NCI-H774 (cell line): Measurements from ENCODE around the gene NELFA.
A peak's percentile ranks its signal among the peaks of the same experiment; 100 is the strongest.

Experiments
- DNase-seq: peaks from one replicate; lab custom pipeline; 2025; lab: John Stamatoyannopoulos, UW

NELFA gene

GRCh38 chr4:2008921-2009650 lies at the start of gene NELFA:
TSS of gene NELFA (minus strand) at chr4:2008974. CDS start at chr4:2008959, 15 bp downstream.
- peak; percentile 95 for DNase-seq

DNA sequence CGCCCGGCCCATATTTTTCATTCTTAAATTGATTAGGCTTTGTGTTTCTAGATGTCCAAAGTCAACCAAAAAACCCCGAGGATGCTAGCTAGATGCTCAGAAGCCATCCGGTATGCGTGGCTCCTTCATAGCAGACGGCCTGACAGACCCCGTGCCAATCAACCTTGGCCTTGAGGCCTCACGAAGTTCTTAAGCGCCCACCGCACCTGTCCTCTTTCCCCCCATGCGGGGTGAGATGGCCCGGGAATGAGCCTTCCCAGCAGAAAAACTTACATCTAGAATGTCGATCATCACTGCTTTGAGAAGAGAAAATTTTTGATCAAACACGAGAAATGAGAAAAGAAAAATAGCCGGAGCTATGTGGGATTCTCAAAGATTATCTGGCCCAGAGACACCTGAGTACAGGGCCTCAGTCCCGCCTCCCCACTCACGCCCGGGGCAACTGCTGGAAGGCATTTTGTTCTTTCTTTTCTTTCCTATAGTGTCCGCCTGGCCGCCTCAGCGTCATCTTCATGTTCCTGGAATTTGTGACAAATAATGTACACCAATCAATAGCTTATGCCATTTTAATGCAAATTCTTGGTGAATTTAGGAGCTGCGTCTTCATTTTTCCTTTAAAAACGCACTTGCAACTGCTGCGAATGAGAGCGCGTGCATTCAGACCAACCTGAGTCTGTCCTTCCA lies 48.8 kb upstream of the NELFA start:
- no peak for DNase-seq

GRCh38 chr4:2054217-2054616 lies 45.4 kb upstream of the NELFA start:
- no peak for DNase-seq

- DNase-seq: no peak
These were observed 42.3 kb upstream of the NELFA start for GRCh38 chr4:2051086-2051485.

GRCh38 chr4:2049811-2050210 lies 41.0 kb upstream of the NELFA start:
- no peak for DNase-seq

DNA sequence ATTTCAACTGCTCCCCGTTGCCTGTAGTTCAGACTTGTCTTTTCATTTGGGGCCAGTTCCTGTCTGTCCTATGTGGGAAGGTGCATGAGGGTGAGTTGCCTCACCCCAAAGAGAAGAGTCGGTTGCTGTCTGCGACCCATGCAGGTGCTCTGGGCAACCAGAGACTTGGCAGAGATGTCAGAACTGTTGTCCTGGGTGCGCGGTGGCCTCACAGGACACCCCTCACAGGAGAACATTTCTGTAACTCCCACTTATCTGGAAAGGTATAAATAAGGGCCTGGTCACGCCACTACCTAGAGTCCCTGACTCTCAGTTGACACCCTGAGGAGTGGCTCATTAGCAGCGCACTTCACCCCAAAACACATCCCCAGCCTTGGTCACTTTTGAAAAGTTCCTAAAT lies 40.6 kb upstream of the NELFA start:
- DNase-seq: no peak

DNA sequence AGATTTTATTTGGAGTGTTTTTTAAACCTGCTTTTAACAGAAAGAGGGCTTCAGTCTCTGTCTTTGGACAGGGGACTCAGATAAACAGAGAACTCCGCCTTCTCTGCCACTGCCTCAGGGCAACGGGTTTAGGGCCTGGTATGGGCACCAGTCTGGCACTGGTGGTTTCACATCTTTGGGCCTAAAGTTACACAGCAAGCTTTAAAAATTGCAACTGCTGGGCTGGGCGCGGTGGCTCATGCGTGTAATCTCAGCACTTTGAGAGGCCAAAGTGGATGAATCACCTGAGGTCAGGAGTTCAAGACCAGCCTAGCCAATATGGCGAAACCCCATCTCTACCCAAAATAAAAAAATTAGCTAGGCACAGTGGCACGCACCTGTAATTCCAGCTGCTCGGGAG lies 40.1 kb upstream of the NELFA start:
- DNase-seq: no peak

GRCh38 chr4:2047781-2048581 lies 39.2 kb upstream of the NELFA start:
- no peak for DNase-seq

DNA sequence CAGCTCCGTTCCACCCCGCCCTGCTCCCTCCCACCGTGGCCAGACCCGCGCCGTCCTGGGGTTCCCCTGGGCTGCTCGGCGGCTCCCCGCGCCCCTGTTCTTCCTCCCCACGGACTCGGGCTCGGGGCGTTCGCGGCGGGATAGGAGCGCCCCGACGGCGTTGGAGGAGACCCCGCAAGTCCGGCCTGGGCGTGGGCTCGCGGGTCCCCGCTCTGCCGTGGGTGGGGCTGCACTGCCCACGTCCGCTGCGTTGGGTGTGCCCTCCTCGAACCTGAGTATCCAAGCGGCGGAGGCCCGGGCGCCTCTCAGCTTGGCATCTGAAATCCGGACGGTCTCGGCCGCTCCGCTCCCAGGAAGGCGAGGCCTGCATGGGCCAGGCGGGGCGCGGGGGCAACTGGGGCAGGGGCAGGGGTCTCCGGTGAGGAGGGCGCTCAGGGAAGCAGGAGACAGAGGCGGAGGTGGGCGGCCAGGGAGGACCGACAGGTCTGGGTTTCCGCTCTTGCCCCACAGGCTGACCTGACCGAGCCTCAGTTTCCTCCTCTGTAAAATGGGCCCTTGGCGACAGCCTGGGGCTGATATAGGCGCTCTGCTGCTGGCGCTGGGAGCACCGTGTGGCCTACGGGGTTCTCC lies 38.4 kb upstream of the NELFA start:
- no peak for DNase-seq

GRCh38 chr4:2046031-2046961 lies 37.5 kb upstream of the NELFA start:
- no peak for DNase-seq

- no peak for DNase-seq
These were observed 36.8 kb upstream of the NELFA start for GRCh38 chr4:2045518-2045951.

GRCh38 chr4:2044542-2045517 lies 36.1 kb upstream of the NELFA start:
- no peak for DNase-seq

GRCh38 chr4:2044119-2044485 lies 35.3 kb upstream of the NELFA start:
- no peak for DNase-seq

DNA sequence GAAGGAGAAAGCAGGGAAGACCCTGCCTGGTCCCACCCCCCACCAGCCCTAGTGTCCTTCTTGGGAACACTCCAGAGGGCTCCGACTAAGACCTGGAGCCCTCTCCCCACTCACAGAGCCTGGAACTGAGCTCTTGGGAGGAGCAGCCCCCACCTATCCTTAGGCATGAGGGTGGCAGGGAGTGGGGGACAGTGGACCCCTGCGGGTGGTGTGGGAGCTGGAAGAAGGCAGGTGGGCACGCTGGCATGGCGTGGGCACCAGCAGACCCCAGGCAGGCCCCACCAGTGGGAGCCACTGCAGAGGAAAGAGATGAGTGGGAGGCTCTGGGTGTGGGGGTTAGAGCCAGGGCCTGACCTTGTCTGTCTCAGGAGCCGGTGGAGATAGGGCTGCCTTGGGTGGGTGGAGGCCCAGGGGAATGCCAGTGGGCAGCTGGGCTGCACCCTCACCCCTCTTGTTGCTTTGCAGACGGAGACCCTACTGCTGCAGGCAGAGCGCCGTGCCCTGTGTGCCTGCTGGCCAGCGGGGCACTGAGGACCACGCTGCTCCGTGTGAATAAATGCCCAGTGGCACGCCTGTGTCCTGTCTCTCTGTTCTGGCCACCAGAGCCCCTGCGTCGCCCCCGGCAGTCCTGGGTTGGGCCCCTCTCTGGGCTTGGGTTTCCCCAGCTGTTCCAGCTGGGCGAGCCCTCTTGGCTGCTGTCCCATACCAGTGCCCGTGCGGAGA lies 34.8 kb upstream of the NELFA start:
- DNase-seq: no peak

DNA sequence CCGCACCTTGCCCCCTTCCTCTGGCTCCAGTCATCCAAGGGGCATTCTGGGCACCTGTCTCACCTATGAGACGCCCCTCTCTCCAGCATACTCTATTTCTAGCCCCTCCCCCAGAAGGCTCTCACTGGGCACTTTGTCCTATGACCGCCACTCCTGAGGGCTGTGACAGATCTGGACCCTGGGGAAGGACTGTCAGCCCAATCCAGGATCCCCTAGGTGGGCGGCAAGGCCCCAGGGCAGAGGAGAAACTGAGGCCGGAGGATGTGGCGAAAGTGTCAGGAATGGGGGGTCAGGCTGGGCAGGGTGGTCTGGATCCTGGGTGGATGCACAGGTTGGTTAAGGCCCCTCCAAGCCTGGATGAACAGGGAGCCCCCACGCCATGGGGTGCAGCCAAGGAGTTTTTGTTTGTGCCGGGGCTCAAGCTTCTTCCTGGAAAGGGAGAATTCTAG lies 34.2 kb upstream of the NELFA start:
- no peak for DNase-seq

DNA sequence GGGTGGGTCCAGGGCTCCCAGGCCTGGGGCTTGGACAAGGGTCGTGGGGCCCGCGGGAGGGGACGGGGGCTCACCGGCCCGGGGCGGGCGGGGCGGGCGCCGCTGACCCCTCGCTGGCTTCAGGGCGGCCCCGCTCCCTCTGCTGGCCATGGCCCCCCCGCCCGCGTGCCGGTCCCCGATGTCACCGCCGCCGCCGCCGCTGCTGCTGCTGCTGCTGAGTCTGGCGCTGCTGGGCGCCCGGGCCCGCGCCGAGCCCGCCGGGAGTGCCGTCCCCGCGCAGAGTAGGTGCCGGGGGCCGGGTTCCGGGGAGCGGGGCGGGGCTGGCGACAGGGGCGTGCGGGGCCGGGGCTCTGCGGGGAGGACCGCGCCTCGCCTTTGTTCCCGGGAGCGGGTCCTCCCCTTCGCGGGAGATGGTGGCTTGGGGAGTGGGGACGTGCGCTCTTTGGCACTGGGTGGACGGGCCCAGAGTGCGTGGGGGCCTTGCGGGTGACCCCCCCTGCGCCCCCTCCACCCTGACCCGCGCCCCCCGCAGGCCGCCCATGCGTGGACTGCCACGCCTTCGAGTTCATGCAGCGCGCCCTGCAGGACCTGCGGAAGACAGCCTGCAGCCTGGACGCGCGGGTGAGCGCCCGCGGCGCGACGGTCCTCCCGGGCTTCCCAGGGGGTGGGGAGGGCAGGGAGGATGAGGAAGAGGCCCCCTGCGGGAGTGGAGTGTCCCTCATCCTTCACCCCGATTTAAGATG lies 33.6 kb upstream of the NELFA start:
- no peak for DNase-seq

DNA sequence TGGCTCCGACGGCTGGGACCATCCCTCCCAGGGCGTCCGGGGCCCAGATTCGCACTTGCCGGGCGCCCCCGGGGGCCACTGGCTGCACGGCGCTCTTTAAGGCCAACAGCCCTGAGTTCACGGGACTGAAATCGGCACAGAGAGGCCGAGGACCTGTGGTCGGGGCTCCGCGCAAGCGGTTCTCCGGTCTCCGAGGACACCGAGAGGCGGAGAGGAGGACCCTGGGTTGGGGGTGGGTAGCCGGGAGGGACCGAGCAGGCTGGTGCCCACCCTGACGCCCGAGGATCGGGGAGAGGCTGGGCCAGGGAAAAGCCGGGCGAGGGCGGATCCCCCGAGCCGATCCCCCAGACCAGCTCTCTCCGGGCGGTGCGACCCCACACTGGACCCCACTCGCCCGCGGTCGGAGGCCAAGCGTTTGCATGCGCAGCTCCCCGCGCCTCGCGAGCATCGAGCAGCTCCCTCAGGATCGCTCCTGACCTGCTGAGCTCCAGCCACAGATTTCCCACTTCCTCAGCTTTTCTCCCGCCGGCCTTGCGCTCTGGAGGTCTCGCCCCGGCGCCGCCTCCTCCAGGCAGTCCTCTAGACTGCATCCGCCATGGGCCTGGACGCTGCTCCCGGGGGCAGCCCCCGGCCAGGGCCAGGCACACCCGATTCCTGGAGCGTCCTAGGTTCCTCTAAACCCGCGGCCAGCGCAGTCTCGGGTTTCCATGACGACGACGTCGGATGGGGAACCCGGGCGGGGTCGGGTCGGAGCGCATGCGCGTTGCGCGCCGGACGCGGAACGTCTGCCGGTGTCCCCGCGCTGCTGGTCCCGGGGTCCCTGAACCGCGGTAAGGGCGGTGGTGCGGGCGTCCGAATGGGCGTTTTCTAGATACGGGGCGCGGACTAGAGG lies 32.7 kb upstream of the NELFA start:
- peak; percentile 80 for DNase-seq
